Effector memory CD4-positive, alpha-beta T cell (primary cell): ENCODE data around the gene FPGS.

ENCODE experiments used
- DNase-seq, 3 donors: peaks; one replicate each; pipeline ENCODE4 v3.0.0-alpha.2; 2020
- H3K27ac ChIP-seq: 2 replicates; pipeline ENCODE4 v1.7.0; 2013; ENCODE audit warnings: mild to moderate bottlenecking, low read length, moderate library complexity; ENCODE audit not compliant: insufficient read depth, poor library complexity, severe bottlenecking
- H3K27me3 ChIP-seq: replicated peaks from 2 replicates; pipeline ENCODE4 v1.7.0; 2013; ENCODE audit warnings: mild to moderate bottlenecking, low read length; ENCODE audit not compliant: insufficient read depth, control insufficient read depth, poor library complexity, severe bottlenecking
- H3K36me3 ChIP-seq: 2 replicates; pipeline ENCODE4 v1.7.0; 2013; ENCODE audit warnings: mild to moderate bottlenecking, low read length, moderate library complexity; ENCODE audit not compliant: control insufficient read depth, insufficient read depth
- H3K4me1 ChIP-seq: 2 replicates; pipeline ENCODE4 v1.7.0; 2013; ENCODE audit warnings: low read length, mild to moderate bottlenecking; ENCODE audit not compliant: control insufficient read depth, insufficient read depth, poor library complexity, severe bottlenecking
- H3K4me3 ChIP-seq: 2 replicates; pipeline ENCODE4 v1.7.0; 2013; ENCODE audit warnings: low read length, low read depth, mild to moderate bottlenecking; ENCODE audit not compliant: insufficient read depth, poor library complexity, severe bottlenecking
- H3K9me3 ChIP-seq: 2 replicates; pipeline ENCODE4 v1.7.0; 2013; ENCODE audit warnings: mild to moderate bottlenecking, low read length, moderate library complexity; ENCODE audit not compliant: control insufficient read depth

Gene FPGS

GRCh38 chr9:127801955-127802575, 617 bp upstream of the FPGS start:
- no peak for DNase-seq
- Histone ChIP-seq H3K36me3 (peaks cover 8% of the 10 kb centered on the region), H3K4me1 (peaks cover 25% of the 10 kb centered on the region), H3K9me3 (no peaks in the 10 kb centered on the region), H3K27me3 (no peaks in the 10 kb centered on the region), H3K27ac (peak overlapping the region; percentile 60), H3K4me3 (peak overlapping the region; percentile 44)

- Histone ChIP-seq H3K4me3 (peak overlapping the region; percentile 93), H3K27ac (peak overlapping the region; percentile 88), H3K36me3 (peaks cover 24% of the 10 kb centered on the region), H3K27me3 (no peaks in the 10 kb centered on the region), H3K9me3 (no peaks in the 10 kb centered on the region), H3K4me1 (peaks cover 21% of the 10 kb centered on the region)
- DNase-seq = no peak
Measured at GRCh38 chr9:127803507-127804352, 1.0 kb downstream of the FPGS start.

GRCh38 chr9:127805620-127806019, 2.9 kb downstream of the FPGS start:
- no peaks in the 10 kb centered on the region for H3K9me3 ChIP-seq
- DNase-seq = no peak

GRCh38 chr9:127806871-127807270, 4.2 kb downstream of the FPGS start:
- H3K27ac ChIP-seq = no peak overlapping the region
- no peak overlapping the region for H3K4me3 ChIP-seq
- no peaks in the 10 kb centered on the region for H3K9me3 ChIP-seq
- peaks cover 43% of the 10 kb centered on the region for H3K36me3 ChIP-seq
- H3K27me3 ChIP-seq = no peaks in the 10 kb centered on the region
- DNase-seq = no peak
- peaks cover 19% of the 10 kb centered on the region for H3K4me1 ChIP-seq

More at GRCh38 chr9:127805620-127806019, 2.9 kb downstream of the FPGS start:
- Histone ChIP-seq H3K27me3 (no peaks in the 10 kb centered on the region), H3K4me1 (peaks cover 21% of the 10 kb centered on the region), H3K27ac (no peak overlapping the region), H3K36me3 (peaks cover 40% of the 10 kb centered on the region), H3K4me3 (no peak overlapping the region)

- H3K27ac ChIP-seq = no peak overlapping the region
- no peaks in the 10 kb centered on the region for H3K27me3 ChIP-seq
- no peak for DNase-seq
- H3K4me3 ChIP-seq = no peak overlapping the region
- peaks cover 55% of the 10 kb centered on the region for H3K36me3 ChIP-seq
- H3K4me1 ChIP-seq = peaks cover 9% of the 10 kb centered on the region
- no peaks in the 10 kb centered on the region for H3K9me3 ChIP-seq
Measured at GRCh38 chr9:127808347-127809001, 5.8 kb downstream of the FPGS start.

- Histone ChIP-seq H3K27ac (no peak overlapping the region), H3K9me3 (no peaks in the 10 kb centered on the region), H3K27me3 (no peaks in the 10 kb centered on the region), H3K4me3 (no peak overlapping the region), H3K4me1 (peaks cover 3% of the 10 kb centered on the region), H3K36me3 (peaks cover 61% of the 10 kb centered on the region)
- DNase-seq = no peak
Measured at GRCh38 chr9:127809002-127809539, 6.4 kb downstream of the FPGS start.

- Histone ChIP-seq H3K36me3 (peaks cover 65% of the 10 kb centered on the region), H3K9me3 (no peaks in the 10 kb centered on the region), H3K4me1 (no peaks in the 10 kb centered on the region)
Measured at GRCh38 chr9:127809540-127810377, 7.1 kb downstream of the FPGS start.

GRCh38 chr9:127810378-127811187, 7.9 kb downstream of the FPGS start:
- no peak for DNase-seq
- Histone ChIP-seq H3K36me3 (peaks cover 73% of the 10 kb centered on the region), H3K4me1 (no peaks in the 10 kb centered on the region), H3K27me3 (no peaks in the 10 kb centered on the region), H3K27ac (no peak overlapping the region), H3K4me3 (no peak overlapping the region), H3K9me3 (no peaks in the 10 kb centered on the region)

More at GRCh38 chr9:127809540-127810377, 7.1 kb downstream of the FPGS start:
- no peak for DNase-seq
- Histone ChIP-seq H3K27ac (no peak overlapping the region), H3K4me3 (no peak overlapping the region), H3K27me3 (no peaks in the 10 kb centered on the region)

- no peak for DNase-seq
- no peaks in the 10 kb centered on the region for H3K9me3 ChIP-seq
- no peaks in the 10 kb centered on the region for H3K4me1 ChIP-seq
- H3K27ac ChIP-seq = no peak overlapping the region
- H3K4me3 ChIP-seq = no peak overlapping the region
- H3K36me3 ChIP-seq = peaks cover 79% of the 10 kb centered on the region
- no peaks in the 10 kb centered on the region for H3K27me3 ChIP-seq
Measured at GRCh38 chr9:127812011-127812410, 9.3 kb downstream of the FPGS start.
